GM18505 (cell line): ENCODE data around the gene COL23A1.

ENCODE experiments used
- ATAC-seq: cut with Tn5 transposase; IDR thresholded peaks from one replicate; pipeline ENCODE4 v1.9.1; 2021; ENCODE audit not compliant: unreplicated experiment
- POLR2A ChIP-seq: IDR thresholded peaks from 4 replicates; pipeline ENCODE4 v1.6.1; 2011; ENCODE audit warnings: borderline replicate concordance; ENCODE audit not compliant: insufficient read depth, insufficient read length; ENCODE audit errors: extremely low read depth

The COL23A1 gene

GRCh38 chr5:178218237-178218776 lies 371.9 kb downstream of the COL23A1 start:
- no peak for TF ChIP-seq POLR2A
- no peak for ATAC-seq

- no peak for ATAC-seq
- TF ChIP-seq POLR2A: no peak
These were observed 373.4 kb downstream of the COL23A1 start for GRCh38 chr5:178216779-178217178.

- no peak for TF ChIP-seq POLR2A
- no peak for ATAC-seq
These were observed 374.1 kb downstream of the COL23A1 start for GRCh38 chr5:178216088-178216534.

- ATAC-seq: no peak
- no peak for TF ChIP-seq POLR2A
These were observed 374.8 kb downstream of the COL23A1 start for GRCh38 chr5:178215280-178216002.

GRCh38 chr5:178214160-178214803 lies 375.9 kb downstream of the COL23A1 start:
- peak; percentile 49 for TF ChIP-seq POLR2A
- ATAC-seq: no peak

GRCh38 chr5:178213748-178214151 lies 376.4 kb downstream of the COL23A1 start:
- no peak for TF ChIP-seq POLR2A
- ATAC-seq: no peak

- no peak for ATAC-seq
- TF ChIP-seq POLR2A: peak; percentile 35
These were observed 377.2 kb downstream of the COL23A1 start for GRCh38 chr5:178213003-178213461.

- TF ChIP-seq POLR2A: no peak
- ATAC-seq: no peak
These were observed 377.8 kb downstream of the COL23A1 start for GRCh38 chr5:178212241-178213002.

- TF ChIP-seq POLR2A: peak; percentile 45
- no peak for ATAC-seq
These were observed 378.8 kb downstream of the COL23A1 start for GRCh38 chr5:178211095-178212048.

GRCh38 chr5:178210686-178211085 lies 379.5 kb downstream of the COL23A1 start:
- TF ChIP-seq POLR2A: no peak
- ATAC-seq: no peak

- ATAC-seq: no peak
- TF ChIP-seq POLR2A: peak; percentile 29
These were observed 380.1 kb downstream of the COL23A1 start for GRCh38 chr5:178210073-178210535.
